ENCODE data around the gene MPHOSPH9. TPM values are rescaled to one million over a fixed set of nuclear protein-coding genes. Genes with fewer than 3 reads are reported as not detected.

The MPHOSPH9 gene
- total and polyA plus RNA-seq, 2 donors (not counting 3 experiments of a cell fraction or from before 2014, with no cell fraction given): 7.8 to 42.4 TPM

- no TSS peak for BruUV-seq (replicated peaks)
- peaks cover 19% of the 10 kb centered on the region for H3K4me1 ChIP-seq (ENCODE audit: control insufficient read depth, extremely low read depth, insufficient read depth, low read length)
- peak overlapping the region; percentile 74 for H2AFZ ChIP-seq (ENCODE audit: low read depth, low read length)
- intact Hi-C loops (cut with micrococcal nuclease) (no loop called here), dilution Hi-C loops (cut with MboI; ENCODE audit: extremely low pct_ligation_motif_present, low sequenced_read_pairs) (no loop called here)
- H3K36me3 ChIP-seq (ENCODE audit: control insufficient read depth in 2 of 2, extremely low read depth in 1 of 2, insufficient read depth in 2 of 2, low read length in 2 of 2): no peaks in the 10 kb centered on the region
- peak; percentile 39 for DNase-seq (ENCODE audit: low read depth, low spot score)
- H3K4me3 ChIP-seq (replicated peaks in 1 of 3; ENCODE audit: insufficient read depth in 1 of 3, low read depth in 1 of 3, low read length in 3 of 3): peak overlapping the region in 2 of 3 experiments; percentile 7 to 40
- no peaks in the 10 kb centered on the region for H3K9me3 ChIP-seq (replicated peaks; ENCODE audit: control insufficient read depth, insufficient read depth, low read length)
- ChIA-PET CTCF (interaction anchor here (0.9 to 13.1 kb wide), 5 partner anchors 9 to 186 kb away, joined by 3 to 255 read pairs (median 4); no protein-coding TSS in a partner anchor), POLR2A (interaction anchor here (0.7 kb wide), 1 partner anchor 12 kb away, joined by 3 read pairs; no protein-coding TSS in a partner anchor)
- H3K9me1 ChIP-seq (replicated peaks; ENCODE audit: control insufficient read depth, extremely low read depth, insufficient read depth, low read length): no peaks in the 10 kb centered on the region
- peak overlapping the region; percentile 35 for H3K9ac ChIP-seq (replicated peaks; ENCODE audit: extremely low read depth, insufficient read depth, low read length)
- H3K79me2 ChIP-seq (ENCODE audit: control insufficient read depth, insufficient read depth, low read length): peaks cover 41% of the 10 kb centered on the region
- peak overlapping the region; percentile 72 for H3K4me2 ChIP-seq (ENCODE audit: insufficient read depth, low read length)
- TF ChIP-seq FOS (IDR thresholded peaks at IDR 0.05; ENCODE audit: borderline replicate concordance, insufficient read depth, low read length): no peak
- TF ChIP-seq MAX (IDR thresholded peaks at IDR 0.05; ENCODE audit: insufficient read depth, insufficient read length): no peak
- TF ChIP-seq GATA2 (IDR thresholded peaks at IDR 0.05; ENCODE audit: insufficient read depth, insufficient read length, low read depth, low read length): no peak
- TF ChIP-seq CTCF (IDR thresholded peaks at IDR 0.05; ENCODE audit: extremely low read depth in 1 of 2, insufficient read depth in 1 of 2, low read depth in 1 of 2, low read length in 2 of 2): no peak
- TF ChIP-seq POLR2AphosphoS5 (IDR thresholded peaks at IDR 0.05; ENCODE audit: insufficient read depth, low read depth, low read length): no peak
- no peak for TF ChIP-seq MYC (IDR thresholded peaks at IDR 0.05; ENCODE audit: low read depth, low read length)
- TF ChIP-seq POLR2A (IDR thresholded peaks at IDR 0.05; ENCODE audit: low read depth, low read length): no peak
- no peak for TF ChIP-seq EZH2 (IDR thresholded peaks at IDR 0.05; ENCODE audit: borderline replicate concordance, low read depth, low read length, severe bottlenecking)
- no peak for TF ChIP-seq JUN (IDR thresholded peaks at IDR 0.05; ENCODE audit: borderline replicate concordance, insufficient read depth, insufficient read length, low read depth)
- H4K20me1 ChIP-seq (replicated peaks; ENCODE audit: control insufficient read depth, extremely low read depth, insufficient read depth, low read length): no peaks in the 10 kb centered on the region
- FAIRE-seq: no peak
- no peaks in the 10 kb centered on the region for H3K27me3 ChIP-seq (ENCODE audit: control insufficient read depth in 2 of 2, insufficient read depth in 2 of 2, low read length in 2 of 2)
- no peak overlapping the region for H3K27ac ChIP-seq (ENCODE audit: insufficient read depth, low read depth, low read length)
Observed at GRCh38 chr12:123229051-123229450, 3.9 kb downstream of the MPHOSPH9 start.
